HCT116 (cell line): Measurements from ENCODE around the gene ZNF423. TPM values are rescaled to one million over a fixed set of nuclear protein-coding genes. Genes with fewer than 3 reads are reported as not detected.

ENCODE experiments used
- ATAC-seq: fragments of 200-7000 bp; cut with Tn5 transposase; 2 replicates; pipeline ENCODE4 v1.9.1; 2020; ENCODE audit warnings: mild to moderate bottlenecking, moderate library complexity
- BruUV-seq: library from RNA; stranded (reverse); fragments of 400-500 nt; replicated peaks from 2 replicates; lab custom pipeline; 2021; lab: Mats Ljungman, UMichigan
- CTCF ChIA-PET: fragments of 300-600 bp; sonication (Branson Sonifier 250); formaldehyde crosslinking; loops from one replicate; lab custom pipeline; 2021; ENCODE audit warnings: antibody characterized with exemption; lab: Charles Lee
- POLR2A ChIA-PET: fragments of 300-600, 350-600 bp; sonication (Branson Sonifier 250); formaldehyde crosslinking; loops from one replicate; lab custom pipeline; 2021; ENCODE audit warnings: antibody characterized with exemption; lab: Charles Lee
- RAD21 ChIA-PET, 2 experiments: fragments of 300-600 bp; sonication (Branson Sonifier 250); formaldehyde crosslinking; loops; one replicate each; lab custom pipeline; 2023; ENCODE audit warnings: low total read pairs in 2 of 2; ENCODE audit not compliant: uncharacterized antibody in 2 of 2, unreplicated experiment in 2 of 2, low non-redundant PET in 1 of 2; lab: Charles Lee
- DNase-seq: peaks from one replicate; pipeline ENCODE4 v3.0.0-alpha.2; 2010; ENCODE audit warnings: low read depth, low spot score
- H2AFZ ChIP-seq: fragments of 200-600 bp; shearing (Covaris generic), sonication (generic); 2 replicates; pipeline ENCODE4 v1.6.1; 2017; ENCODE audit warnings: low read depth, mixed run types, mixed read lengths, antibody characterized with exemption, low read length; ENCODE audit not compliant: poor library complexity, severe bottlenecking
- H3K27ac ChIP-seq: 2 replicates; pipeline ENCODE4 v1.5.1; 2012; ENCODE audit warnings: low read depth, low read length
- H3K27me3 ChIP-seq: fragments of 200-600 bp; sonication (generic); 2 replicates; pipeline ENCODE4 v1.6.1; 2016; ENCODE audit warnings: mixed run types, low read length, mixed read lengths; ENCODE audit not compliant: insufficient read depth
- H3K36me3 ChIP-seq, 2 experiments: fragments of 200-500 bp in 1 of 2; fragments of 200-600 bp in 1 of 2; sonication (Bioruptor generic) in 1 of 2; sonication (generic) in 1 of 2; 2 replicates each; pipeline versions ENCODE4 v1.5.1 to v1.6.1; 2014 to 2016; ENCODE audit warnings: low read length in 2 of 2, inconsistent platforms in 1 of 2, mixed read lengths in 1 of 2, mixed run types in 1 of 2; ENCODE audit not compliant: insufficient read depth in 2 of 2, control insufficient read depth in 1 of 2
- H3K4me1 ChIP-seq, 2 experiments: fragments of 200-600 bp in 1 of 2; sonication (generic) in 1 of 2; 2 replicates each; pipeline versions ENCODE4 v1.5.1 to v1.6.1; 2012 to 2017; ENCODE audit warnings: low read length in 2 of 2, inconsistent platforms in 1 of 2, mild to moderate bottlenecking in 1 of 2, mixed read lengths in 1 of 2, mixed run types in 1 of 2, moderate library complexity in 1 of 2; ENCODE audit not compliant: insufficient read depth in 2 of 2, control insufficient read depth in 1 of 2
- H3K4me2 ChIP-seq: fragments of 200-600 bp; sonication (generic); 2 replicates; pipeline ENCODE4 v1.6.1; 2017; ENCODE audit warnings: mixed run types, low read length, mixed read lengths
- H3K4me3 ChIP-seq, 2 experiments: fragments of 200-600 bp in 1 of 2; sonication (generic) in 1 of 2; replicated peaks in 1 of 2; 2 replicates each; pipeline ENCODE4 v1.5.1; 2011 to 2016; ENCODE audit warnings: low read length in 2 of 2, control low read depth in 1 of 2, low read depth in 1 of 2, mild to moderate bottlenecking in 1 of 2, mixed read lengths in 1 of 2, mixed run types in 1 of 2
- H3K79me2 ChIP-seq: fragments of 200-600 bp; sonication (generic); 2 replicates; pipeline ENCODE4 v1.6.1; 2017; ENCODE audit warnings: mild to moderate bottlenecking, mixed run types, low read length, moderate library complexity, mixed read lengths; ENCODE audit not compliant: insufficient read depth
- H3K9ac ChIP-seq: fragments of 200-600 bp; sonication (generic); 2 replicates; pipeline ENCODE4 v1.6.1; 2016; ENCODE audit warnings: low read length, mixed read lengths
- H3K9me2 ChIP-seq: fragments of 200-600 bp; sonication (generic), shearing (Covaris generic); 2 replicates; pipeline ENCODE4 v1.6.1; 2017; ENCODE audit warnings: mixed run types, mild to moderate bottlenecking, moderate library complexity; ENCODE audit not compliant: insufficient read depth
- H3K9me3 ChIP-seq, 2 experiments: fragments of 200-500 bp in 1 of 2; fragments of 200-600 bp in 1 of 2; sonication (Bioruptor generic) in 1 of 2; sonication (generic) in 1 of 2; 2 replicates each; pipeline ENCODE4 v1.6.1; 2014 to 2017; ENCODE audit warnings: low read length in 2 of 2, mixed read lengths in 2 of 2, inconsistent platforms in 1 of 2, low read depth in 1 of 2, mild to moderate bottlenecking in 1 of 2, mixed run types in 1 of 2, moderate library complexity in 1 of 2; ENCODE audit not compliant: control insufficient read depth in 1 of 2, insufficient read depth in 1 of 2
- H4K20me1 ChIP-seq: fragments of 200-600 bp; sonication (generic), shearing (Covaris generic); 2 replicates; pipeline ENCODE4 v1.6.1; 2017; ENCODE audit warnings: mixed run types, mild to moderate bottlenecking, moderate library complexity; ENCODE audit not compliant: insufficient read depth
- CBX3 ChIP-seq: IDR thresholded peaks from 2 replicates; pipeline ENCODE4 v1.6.1; 2012; ENCODE audit warnings: low read depth
- CTCF ChIP-seq, 3 experiments: fragments of 200-600 bp in 1 of 3; sonication (generic) in 1 of 3; IDR thresholded peaks in 2 of 3; conservative IDR thresholded peaks in 1 of 3; 2 replicates each; pipeline ENCODE4 v1.5.1; 2012 to 2017; ENCODE audit warnings: low read depth in 2 of 3, low read length in 2 of 3, antibody characterized with exemption in 1 of 3, borderline replicate concordance in 1 of 3, control low read depth in 1 of 3, mild to moderate bottlenecking in 1 of 3, mixed read lengths in 1 of 3, mixed run types in 1 of 3, moderate library complexity in 1 of 3; ENCODE audit not compliant: insufficient read depth in 1 of 3
- EGR1 ChIP-seq: IDR thresholded peaks from 2 replicates; pipeline ENCODE4 v1.6.1; 2012; ENCODE audit warnings: low read depth
- EZH2 ChIP-seq: fragments of 200-600 bp; sonication (generic); IDR thresholded peaks from 2 replicates; pipeline ENCODE4 v1.6.1; 2017; ENCODE audit warnings: antibody characterized with exemption, mixed run types
- EZH2phosphoT487 ChIP-seq: fragments of 200-600 bp; IDR thresholded peaks from 2 replicates; pipeline ENCODE4 v1.6.1; 2018; ENCODE audit warnings: antibody characterized with exemption, borderline replicate concordance
- FOSL1 ChIP-seq: IDR thresholded peaks from 2 replicates; pipeline ENCODE4 v1.6.1; 2012; ENCODE audit warnings: low read depth
- JUND ChIP-seq: IDR thresholded peaks from 2 replicates; pipeline ENCODE4 v1.6.1; 2012
- POLR2A ChIP-seq: IDR thresholded peaks from 2 replicates; pipeline ENCODE4 v1.7.0; 2011; ENCODE audit warnings: borderline replicate concordance; ENCODE audit not compliant: insufficient read depth, insufficient read length; ENCODE audit errors: extremely low read depth
- POLR2AphosphoS5 ChIP-seq: IDR thresholded peaks from 2 replicates; pipeline ENCODE4 v1.6.1; 2011; ENCODE audit warnings: mild to moderate bottlenecking, low read depth, low read length, moderate library complexity
- REST ChIP-seq: IDR thresholded peaks from 2 replicates; pipeline ENCODE4 v1.6.1; 2012; ENCODE audit warnings: low read depth
- SIN3A ChIP-seq: IDR thresholded peaks from 2 replicates; pipeline ENCODE4 v1.6.1; 2012; ENCODE audit warnings: low read depth
- SP1 ChIP-seq: IDR thresholded peaks from 2 replicates; pipeline ENCODE4 v1.6.1; 2012; ENCODE audit warnings: low read depth
- ZFX ChIP-seq: fragments of 450-650 bp; IDR thresholded peaks from 2 replicates; pipeline ENCODE4 v1.6.1; 2017
- ZNF274 ChIP-seq: fragments of 200-500 bp; sonication (Bioruptor generic); IDR thresholded peaks from 2 replicates; pipeline ENCODE4 v1.6.1; 2014; ENCODE audit warnings: mild to moderate bottlenecking, low read depth, low read length, inconsistent platforms
- intact Hi-C: fragments of 100-400 bp; cut with micrococcal nuclease; formaldehyde crosslinking; loops from 2 replicates; pipeline ENCODE4 v1.10.0; 2022
- total RNA-seq: library from RNA; stranded (reverse); gene quantifications from one replicate; pipeline ENCODE4 v1.2.1, GENCODE V29; 2021; ENCODE audit not compliant: unreplicated experiment

The ZNF423 gene
- total RNA-seq, 1 experiment from 2014 or later, result 0.22 TPM

- Histone ChIP-seq H3K4me3 (no peak overlapping the region), H3K27ac (no peak overlapping the region), H4K20me1 (no peaks in the 10 kb centered on the region), H3K4me1 (no peaks in the 10 kb centered on the region), H3K9ac (no peak overlapping the region), H3K27me3 (peaks cover 34% of the 10 kb centered on the region), H3K4me2 (no peak overlapping the region), H2AFZ (no peak overlapping the region), H3K9me2 (no peaks in the 10 kb centered on the region), H3K79me2 (no peaks in the 10 kb centered on the region), H3K36me3 (no peaks in the 10 kb centered on the region), H3K9me3 (no peaks in the 10 kb centered on the region)
- ATAC-seq (no peak), DNase-seq (no peak)
- ChIA-PET RAD21 (no interaction called here), CTCF (interaction anchor here (1.3 kb wide), 1 partner anchor 11 kb away, joined by 5 read pairs; no protein-coding TSS in a partner anchor), POLR2A (no interaction called here)
- TF ChIP-seq SIN3A (no peak), POLR2A (no peak), EZH2 (no peak), CTCF (IDR thresholded peaks at IDR 0.05 in 2 of 3, conservative IDR thresholded peaks at IDR 0.05 in 1 of 3; ENCODE audit: borderline replicate concordance in 1 of 3, insufficient read depth in 1 of 3, low read depth in 2 of 3, low read length in 2 of 3) (no peak), FOSL1 (no peak), POLR2AphosphoS5 (no peak), SP1 (no peak), EZH2phosphoT487 (no peak)
- BruUV-seq, result no TSS peak
- intact Hi-C loops, result no loop called here
Observed at GRCh38 chr16:49545243-49545642, 310.7 kb downstream of the ZNF423 start.

GRCh38 chr16:49544828-49545227, 311.1 kb downstream of the ZNF423 start:
- Histone ChIP-seq H2AFZ (no peak overlapping the region), H3K27ac (no peak overlapping the region), H3K4me3 (no peak overlapping the region), H3K4me2 (no peak overlapping the region), H4K20me1 (no peaks in the 10 kb centered on the region), H3K27me3 (peaks cover 31% of the 10 kb centered on the region), H3K36me3 (no peaks in the 10 kb centered on the region), H3K9ac (no peak overlapping the region), H3K9me3 (no peaks in the 10 kb centered on the region), H3K79me2 (no peaks in the 10 kb centered on the region), H3K4me1 (no peaks in the 10 kb centered on the region), H3K9me2 (no peaks in the 10 kb centered on the region)
- ChIA-PET CTCF (interaction anchor here (1.3 kb wide), 1 partner anchor 12 kb away, joined by 5 read pairs; no protein-coding TSS in a partner anchor), RAD21 (no interaction called here), POLR2A (no interaction called here)
- no peak for ATAC-seq
- DNase-seq, result no peak
- BruUV-seq, result no TSS peak
- intact Hi-C loops, result no loop called here
- no peak for TF ChIP-seq EZH2phosphoT487
- TF ChIP-seq EGR1, result no peak
- no peak for TF ChIP-seq SIN3A
- TF ChIP-seq JUND, result no peak
- TF ChIP-seq CBX3, result no peak
- no peak for TF ChIP-seq EZH2
- no peak for TF ChIP-seq SP1
- no peak for TF ChIP-seq POLR2AphosphoS5
- no peak for TF ChIP-seq ZFX
- no peak for TF ChIP-seq REST
- no peak for TF ChIP-seq POLR2A
- no peak for TF ChIP-seq ZNF274
